Suprapubic skin (tissue), 4 donors: ENCODE measurements around the gene ARSG. TPM values are rescaled to one million over a fixed set of nuclear protein-coding genes. Genes with fewer than 3 reads are reported as not detected.
A peak's percentile ranks its signal among the peaks of the same experiment; 100 is the strongest.

ENCODE experiments used
- DNase-seq, 2 donors: peaks; one replicate each; pipeline ENCODE4 v3.0.0-alpha.2; 2019; ENCODE audit warnings: low spot score in 2 of 2
- H3K27ac ChIP-seq: fragments of 200-600 bp; sonication (generic); one replicate; pipeline ENCODE4 v1.5.1; 2019
- H3K27me3 ChIP-seq: fragments of 200-600 bp; sonication (generic); one replicate; pipeline ENCODE4 v1.5.1; 2019
- H3K36me3 ChIP-seq: fragments of 200-600 bp; sonication (generic); one replicate; pipeline ENCODE4 v1.5.1; 2019
- H3K4me1 ChIP-seq: fragments of 200-600 bp; sonication (generic); one replicate; pipeline ENCODE4 v1.5.1; 2019
- H3K4me3 ChIP-seq: fragments of 200-600 bp; sonication (generic); one replicate; pipeline ENCODE4 v1.5.1; 2019; ENCODE audit warnings: mild to moderate bottlenecking
- H3K9me3 ChIP-seq: fragments of 200-600 bp; sonication (generic); one replicate; pipeline ENCODE4 v1.5.1; 2019
- EP300 ChIP-seq: sonication (generic); formaldehyde crosslinking; IDR thresholded peaks from one replicate; pipeline ENCODE4 v1.6.1; 2017; ENCODE audit warnings: antibody characterized with exemption
- POLR2A ChIP-seq, 2 donors: fragments of 450-650 bp; IDR thresholded peaks; one replicate each; pipeline ENCODE4 v1.6.1; 2017; ENCODE audit warnings: antibody characterized with exemption in 2 of 2, mild to moderate bottlenecking in 2 of 2, moderate library complexity in 2 of 2
- POLR2AphosphoS5 ChIP-seq, 3 donors: sonication (generic); formaldehyde crosslinking; IDR thresholded peaks; one replicate each; pipeline ENCODE4 v1.6.1; 2017; ENCODE audit warnings: antibody characterized with exemption in 3 of 3
- WGBS: methylation state at CpG from one replicate; pipeline ENCODE4 v1.1.5; 2018; 5-methylcytosine and 5-hydroxymethylcytosine counted together
- total RNA-seq, 4 donors: library from RNA; depleted of rRNA; stranded (reverse); fragments of >200 nt; gene quantifications; one replicate each; pipeline ENCODE4 v1.1.0, GENCODE V29; 2016
- TF ChIP-seq, protein P1 (sequence below), 2 donors: fragments of 200-600 bp in 1 of 2; fragments of 450-650 bp in 1 of 2; sonication (generic) in 1 of 2; IDR thresholded peaks; one replicate each; pipeline ENCODE4 v1.5.1; 2016 to 2019; ENCODE audit warnings: antibody characterized with exemption in 2 of 2, mild to moderate bottlenecking in 1 of 2, moderate library complexity in 1 of 2

ARSG gene
- total RNA-seq, 4 donors from 2014 or later: 7.7 to 12.7 (median 10.7) TPM

DNA sequence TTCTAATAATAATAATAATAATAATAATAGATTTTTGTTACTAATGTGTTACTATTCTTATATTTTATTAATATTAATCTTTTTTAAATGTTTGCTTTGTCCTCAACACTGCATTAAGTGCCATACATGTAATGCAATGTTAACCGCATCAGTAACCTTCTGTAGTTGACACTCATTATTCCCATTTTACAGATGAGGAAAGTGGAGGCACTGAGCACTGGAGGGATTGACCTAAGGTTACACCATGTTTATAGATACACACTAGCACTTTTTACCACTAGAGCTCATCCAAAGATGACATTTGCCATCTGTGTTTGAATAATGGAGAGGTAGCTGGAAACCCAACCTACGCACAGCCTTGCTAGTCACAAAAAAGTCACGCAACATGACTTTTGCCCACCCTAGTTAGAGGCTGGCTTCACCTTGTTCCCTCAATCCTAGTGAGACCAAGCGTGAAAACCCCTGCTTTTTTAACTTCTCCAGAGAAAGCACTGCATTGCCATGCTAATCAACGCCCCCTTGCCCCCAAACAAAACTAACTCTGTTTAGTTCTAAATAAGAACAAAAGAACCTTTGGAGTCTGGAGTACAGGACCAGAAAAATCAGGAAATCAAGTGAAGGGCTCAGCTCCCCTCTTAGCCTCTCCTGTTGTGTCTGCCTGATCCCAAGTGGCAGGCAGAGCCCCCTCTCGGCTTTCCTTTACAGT, 2.3 kb downstream of the ARSG start:
- no peak overlapping the region for H3K27ac ChIP-seq
- no peak for DNase-seq
- H3K4me3 ChIP-seq: no peak overlapping the region
- H3K4me1 ChIP-seq: peaks cover 65% of the 10 kb centered on the region
- no peaks in the 10 kb centered on the region for H3K27me3 ChIP-seq
- no peak for TF ChIP-seq EP300
- no peak for TF ChIP-seq POLR2A (IDR thresholded peaks at IDR 0.05)
- no peaks in the 10 kb centered on the region for H3K36me3 ChIP-seq
- no peaks in the 10 kb centered on the region for H3K9me3 ChIP-seq
- WGBS: 98% methylated on average over 6 of the region's 6 CpGs

DNA sequence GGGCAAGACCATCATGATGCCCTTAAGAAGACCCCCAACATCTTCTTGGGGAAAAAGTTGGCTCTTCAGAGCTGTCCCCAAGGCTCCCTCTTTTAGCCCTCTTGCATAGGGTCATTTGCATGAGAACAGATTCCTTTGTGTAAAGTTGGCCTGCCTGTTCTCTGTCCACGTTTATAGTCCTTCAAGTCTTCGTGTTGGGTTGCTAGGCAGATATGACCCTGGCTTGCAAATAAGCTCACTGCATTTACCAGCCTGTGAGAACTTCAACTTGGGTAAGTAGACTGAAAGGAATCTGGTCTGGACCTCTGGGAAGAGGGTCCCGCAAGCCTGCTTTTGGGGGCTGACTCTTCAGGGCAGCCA, 2.9 kb downstream of the ARSG start:
- Histone ChIP-seq H3K36me3 (no peaks in the 10 kb centered on the region), H3K4me3 (no peak overlapping the region), H3K4me1 (peaks cover 60% of the 10 kb centered on the region), H3K27ac (no peak overlapping the region), H3K27me3 (no peaks in the 10 kb centered on the region), H3K9me3 (no peaks in the 10 kb centered on the region)
- TF ChIP-seq POLR2A (IDR thresholded peaks at IDR 0.05) (no peak), EP300 (no peak), POLR2AphosphoS5 (IDR thresholded peaks at IDR 0.05) (no peak)
- TF ChIP-seq, protein P1, sequence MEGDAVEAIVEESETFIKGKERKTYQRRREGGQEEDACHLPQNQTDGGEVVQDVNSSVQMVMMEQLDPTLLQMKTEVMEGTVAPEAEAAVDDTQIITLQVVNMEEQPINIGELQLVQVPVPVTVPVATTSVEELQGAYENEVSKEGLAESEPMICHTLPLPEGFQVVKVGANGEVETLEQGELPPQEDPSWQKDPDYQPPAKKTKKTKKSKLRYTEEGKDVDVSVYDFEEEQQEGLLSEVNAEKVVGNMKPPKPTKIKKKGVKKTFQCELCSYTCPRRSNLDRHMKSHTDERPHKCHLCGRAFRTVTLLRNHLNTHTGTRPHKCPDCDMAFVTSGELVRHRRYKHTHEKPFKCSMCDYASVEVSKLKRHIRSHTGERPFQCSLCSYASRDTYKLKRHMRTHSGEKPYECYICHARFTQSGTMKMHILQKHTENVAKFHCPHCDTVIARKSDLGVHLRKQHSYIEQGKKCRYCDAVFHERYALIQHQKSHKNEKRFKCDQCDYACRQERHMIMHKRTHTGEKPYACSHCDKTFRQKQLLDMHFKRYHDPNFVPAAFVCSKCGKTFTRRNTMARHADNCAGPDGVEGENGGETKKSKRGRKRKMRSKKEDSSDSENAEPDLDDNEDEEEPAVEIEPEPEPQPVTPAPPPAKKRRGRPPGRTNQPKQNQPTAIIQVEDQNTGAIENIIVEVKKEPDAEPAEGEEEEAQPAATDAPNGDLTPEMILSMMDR (IDR thresholded peaks at IDR 0.05): no peak
- 87% methylated on average over 3 of the region's 3 CpGs for WGBS
- no peak for DNase-seq

DNA sequence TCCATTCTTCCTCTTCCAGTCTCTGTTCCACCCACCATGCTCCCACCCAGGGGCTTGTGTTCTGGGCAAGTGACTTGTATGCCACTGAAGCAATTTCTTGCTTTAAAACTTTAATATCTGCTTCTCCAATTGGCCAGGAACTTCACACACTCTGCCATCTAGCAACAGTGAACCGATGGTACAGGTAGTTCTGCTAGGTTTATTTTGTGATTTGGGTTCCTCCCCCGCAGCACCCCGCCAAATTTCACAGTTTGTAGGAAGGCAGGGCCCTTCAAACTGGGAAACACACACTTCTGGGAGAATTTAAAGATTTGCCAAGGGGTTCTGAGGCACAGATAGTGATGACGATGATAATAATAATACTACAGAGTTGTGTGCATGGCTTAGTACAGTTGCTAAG, 3.3 kb downstream of the ARSG start:
- TF ChIP-seq EP300 (no peak), POLR2AphosphoS5 (IDR thresholded peaks at IDR 0.05) (no peak), POLR2A (IDR thresholded peaks at IDR 0.05) (no peak)
- TF ChIP-seq, protein P1 (IDR thresholded peaks at IDR 0.05): no peak
- no peak overlapping the region for H3K4me3 ChIP-seq
- no peak for DNase-seq
- no peaks in the 10 kb centered on the region for H3K27me3 ChIP-seq
- H3K27ac ChIP-seq: no peak overlapping the region
- 91% methylated on average over 4 of the region's 4 CpGs for WGBS
- H3K36me3 ChIP-seq: no peaks in the 10 kb centered on the region
- H3K4me1 ChIP-seq: peaks cover 56% of the 10 kb centered on the region
- H3K9me3 ChIP-seq: no peaks in the 10 kb centered on the region

DNA sequence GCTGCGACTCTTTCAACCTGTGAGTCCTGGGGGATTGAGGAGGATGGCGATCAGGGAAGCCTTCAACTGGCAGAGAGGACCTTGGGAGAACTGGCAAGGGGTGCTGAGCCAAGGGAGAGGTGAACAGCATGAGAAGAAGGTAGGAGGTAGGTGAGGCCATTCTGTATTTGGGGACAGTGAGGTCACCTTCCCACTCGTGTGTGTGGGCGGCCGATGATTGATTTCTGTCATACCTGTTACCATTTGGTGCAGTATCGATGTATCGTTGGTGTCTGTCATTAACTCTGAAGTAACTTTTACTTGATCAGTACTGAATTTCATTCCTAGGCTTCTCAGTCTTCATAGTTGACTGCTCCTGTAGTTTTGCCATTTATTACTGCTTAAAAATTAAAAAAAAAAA, 3.8 kb downstream of the ARSG start:
- WGBS: 89% methylated on average over 7 of the region's 7 CpGs
- TF ChIP-seq EP300 (no peak), POLR2A (IDR thresholded peaks at IDR 0.05) (no peak), POLR2AphosphoS5 (IDR thresholded peaks at IDR 0.05) (no peak)
- TF ChIP-seq, protein P1 (IDR thresholded peaks at IDR 0.05): no peak
- no peaks in the 10 kb centered on the region for H3K27me3 ChIP-seq
- H3K4me1 ChIP-seq: peaks cover 52% of the 10 kb centered on the region
- H3K27ac ChIP-seq: no peak overlapping the region
- no peaks in the 10 kb centered on the region for H3K9me3 ChIP-seq
- H3K36me3 ChIP-seq: no peaks in the 10 kb centered on the region
- DNase-seq: no peak
- H3K4me3 ChIP-seq: no peak overlapping the region

DNA sequence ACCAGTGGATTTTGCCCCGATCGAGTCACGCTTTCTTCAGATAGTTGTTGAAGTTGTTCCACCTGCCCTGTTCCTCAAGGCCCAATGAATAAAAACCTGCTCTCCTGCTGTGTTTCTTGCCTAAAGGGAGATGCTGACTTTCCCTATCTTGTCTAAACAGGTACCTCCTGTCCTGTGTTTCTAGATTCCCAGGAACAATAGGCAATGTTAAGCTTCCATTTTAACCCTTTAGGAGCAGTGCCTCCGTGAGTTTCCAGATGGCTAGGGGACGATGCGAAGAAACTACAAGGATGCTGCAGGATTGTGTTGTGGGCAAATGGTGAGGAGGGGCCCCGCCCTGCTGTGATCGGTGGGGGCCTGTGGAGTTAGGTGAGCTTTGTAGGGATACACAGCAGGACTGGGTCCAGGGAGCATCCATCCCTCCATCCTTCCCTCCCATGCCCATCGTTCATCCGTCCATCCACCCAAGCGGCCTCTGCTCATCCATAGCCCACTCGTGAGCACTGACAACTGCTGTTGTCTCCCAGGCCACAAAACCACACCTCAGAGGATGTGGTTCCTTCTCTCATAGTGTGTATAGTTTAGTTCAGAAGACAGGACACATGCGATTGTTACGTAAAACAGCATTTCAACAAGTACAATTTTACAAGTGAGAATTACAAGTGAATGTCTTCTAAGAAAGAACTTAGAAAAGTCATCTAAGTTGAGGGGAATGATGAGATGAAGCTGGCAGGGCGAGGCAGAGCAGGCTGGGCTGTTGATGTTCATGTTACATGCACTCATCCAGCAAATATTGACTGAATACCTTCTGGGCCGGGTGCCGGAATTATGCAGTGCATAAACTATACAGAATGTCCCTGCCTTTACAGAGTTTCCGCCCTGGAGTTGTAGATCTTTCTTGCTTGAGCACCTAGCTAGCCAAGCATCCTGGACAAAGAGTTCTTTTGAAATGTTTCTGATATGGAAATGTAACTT, 5.2 kb downstream of the ARSG start:
- no peaks in the 10 kb centered on the region for H3K36me3 ChIP-seq
- DNase-seq: no peak
- H3K27ac ChIP-seq: peak overlapping the region; percentile 75
- H3K9me3 ChIP-seq: no peaks in the 10 kb centered on the region
- no peaks in the 10 kb centered on the region for H3K27me3 ChIP-seq
- no peak overlapping the region for H3K4me3 ChIP-seq
- WGBS: 64% methylated on average over 18 of the region's 18 CpGs
- TF ChIP-seq POLR2A (IDR thresholded peaks at IDR 0.05) (no peak), EP300 (no peak), POLR2AphosphoS5 (IDR thresholded peaks at IDR 0.05) (no peak)
- TF ChIP-seq, protein P1 (IDR thresholded peaks at IDR 0.05): no peak
- H3K4me1 ChIP-seq: peaks cover 39% of the 10 kb centered on the region
